Fibroblast of the conjunctiva (primary cell): ENCODE results near the gene FAM25G.

Source experiments
- DNase-seq: peaks from one replicate; pipeline ENCODE4 v3.0.0-alpha.2; 2010; ENCODE audit warnings: low read depth

FAM25G gene

GRCh38 chr10:47449102-47449978 is 42.2 kb downstream of the FAM25G start:
- no peak for DNase-seq

GRCh38 chr10:47447705-47448104 is 43.8 kb downstream of the FAM25G start:
- no peak for DNase-seq

DNA sequence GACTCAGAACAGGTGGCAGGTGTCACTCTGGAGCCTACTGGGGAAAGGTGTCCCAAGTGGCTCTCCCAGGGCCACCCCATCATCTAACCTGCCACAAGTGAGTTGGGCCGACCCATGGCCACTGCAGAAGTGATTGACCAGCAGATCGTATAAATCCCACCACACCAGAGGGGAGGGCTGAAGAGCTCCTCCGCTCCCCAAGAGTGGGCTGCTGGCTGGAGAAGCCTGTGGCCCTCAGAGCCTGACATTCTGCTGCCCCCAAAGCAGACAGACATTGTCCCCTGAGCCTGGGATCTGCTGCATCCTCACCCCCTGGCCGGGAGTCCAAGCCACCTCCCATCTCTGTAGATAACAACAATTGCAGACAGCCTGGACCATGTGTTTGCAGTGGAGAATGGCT is 44.3 kb downstream of the FAM25G start:
- DNase-seq = no peak

DNA sequence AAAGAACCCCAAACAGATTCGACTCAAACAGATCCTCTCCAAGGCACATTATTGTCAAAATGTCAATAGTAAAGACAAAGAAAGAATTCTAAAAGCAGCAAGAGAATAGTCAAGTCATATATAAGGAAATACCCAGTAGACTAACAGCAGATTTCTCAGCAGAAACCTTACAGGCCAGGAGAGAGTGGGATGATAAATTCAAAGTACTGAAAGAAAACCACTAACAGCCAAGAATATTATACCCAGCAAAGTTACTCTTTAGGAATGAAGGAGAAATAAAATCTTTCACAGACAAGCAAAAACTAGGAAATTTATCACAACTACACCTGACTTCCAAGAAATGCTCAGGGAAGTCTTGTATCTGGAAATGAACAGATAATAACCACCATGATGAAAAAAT is 45.8 kb downstream of the FAM25G start:
- DNase-seq = no peak

GRCh38 chr10:47444047-47444446 is 47.5 kb downstream of the FAM25G start:
- no peak for DNase-seq

DNA sequence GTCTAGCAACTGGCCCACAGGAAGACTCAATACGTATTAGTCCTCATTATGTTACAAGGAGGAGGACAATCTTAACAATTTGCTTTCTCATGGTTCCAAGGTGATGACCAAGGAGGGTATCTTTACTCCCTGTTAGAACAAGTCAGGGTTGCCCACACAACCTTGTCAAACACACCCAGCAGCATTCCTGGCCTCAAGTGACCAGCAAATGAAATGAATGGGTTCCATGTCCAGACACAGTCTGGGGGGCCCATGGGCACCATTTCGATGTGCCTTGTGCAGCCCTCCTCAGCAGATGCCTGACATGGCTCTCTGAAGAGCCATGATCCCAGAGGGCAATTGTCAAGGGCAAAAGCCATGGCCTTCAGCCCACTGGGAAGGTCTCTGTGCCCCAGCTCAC is 48.4 kb downstream of the FAM25G start:
- DNase-seq = no peak

DNA sequence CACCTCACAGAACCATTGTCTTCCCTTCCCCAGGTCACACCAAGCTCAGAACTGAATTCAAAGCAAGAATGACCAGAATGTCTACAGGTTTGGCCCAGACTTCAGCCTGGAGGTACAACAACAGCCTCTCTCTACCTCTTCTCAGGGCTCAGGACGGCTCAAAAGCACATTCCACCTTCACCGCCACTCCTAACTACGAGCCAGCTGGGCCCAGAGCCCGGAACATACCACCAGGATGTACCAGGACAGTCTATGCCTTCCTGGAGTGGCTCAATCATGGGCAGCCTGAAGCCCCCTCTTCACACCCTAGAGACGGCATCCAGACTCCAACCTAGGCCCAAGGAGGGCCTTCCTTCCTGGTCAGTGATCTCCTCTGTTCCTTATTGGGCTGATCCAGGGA is 49.1 kb downstream of the FAM25G start:
- no peak for DNase-seq

DNA sequence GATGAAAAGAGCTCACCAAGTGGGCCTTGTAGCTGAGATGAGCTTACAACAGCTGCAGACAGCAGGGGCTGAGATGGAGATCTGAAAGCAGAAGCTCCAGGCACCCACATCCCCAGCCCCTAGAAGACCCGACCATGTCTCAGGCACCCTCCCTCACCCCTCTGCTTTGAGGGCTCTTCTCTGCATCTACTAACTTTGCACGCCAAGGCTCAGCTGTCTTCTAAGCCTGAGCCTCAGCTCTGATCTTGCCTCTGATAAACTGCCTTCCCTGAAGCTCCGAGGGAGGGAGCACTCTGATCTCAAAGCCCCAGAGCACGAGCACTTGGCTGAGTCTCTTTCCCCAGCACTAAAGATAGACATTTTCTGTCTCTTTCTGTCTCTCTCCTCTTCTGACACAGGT is 49.6 kb downstream of the FAM25G start:
- DNase-seq = no peak

DNA sequence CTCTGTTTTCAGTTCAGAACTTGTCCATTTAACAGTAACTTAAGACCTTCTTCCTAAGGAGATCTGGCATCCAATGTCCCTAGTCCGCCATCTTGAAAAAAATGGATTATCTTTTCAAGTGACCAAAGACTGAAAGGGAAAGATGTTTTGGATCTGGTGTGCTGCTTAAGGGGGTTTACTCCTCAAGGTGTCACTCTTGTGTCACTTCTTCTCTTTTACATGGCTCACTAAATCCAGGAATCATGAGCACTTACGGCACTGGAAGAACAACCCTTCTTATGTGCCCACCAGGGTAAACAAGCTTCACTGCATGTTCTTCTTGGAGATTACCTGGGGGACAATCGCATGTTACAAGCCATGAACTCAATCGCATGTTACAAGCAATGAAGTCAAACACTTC is 51.3 kb downstream of the FAM25G start:
- no peak for DNase-seq

- DNase-seq = peak; percentile 36
Measured at GRCh38 chr10:47438857-47439474, 52.5 kb downstream of the FAM25G start.
